Activated B cell treated with CpG ODN at 0.5 μM for 24 hours (primary cell): ENCODE data around the gene CELF3. TPM values are rescaled to one million over a fixed set of nuclear protein-coding genes. Genes with fewer than 3 reads are reported as not detected.
"Not testable (repeated sequence)": the region's sequence is repeated elsewhere in the genome, so short reads cannot be mapped to it uniquely, and the experiment has no call there.

Experiments used
- ATAC-seq: fragments of 200-7000 bp; cut with Tn5 transposase; one replicate; pipeline ENCODE4 v1.10.0; 2021; ENCODE audit warnings: low read depth, mild to moderate bottlenecking, moderate library complexity
- CTCF ChIA-PET: fragments of 350-600 bp; sonication (Branson Sonifier 250); formaldehyde crosslinking; loops from one replicate; lab custom pipeline; 2021; ENCODE audit warnings: antibody characterized with exemption; lab: Charles Lee
- POLR2A ChIA-PET: fragments of 350-600 bp; sonication (Branson Sonifier 250); formaldehyde crosslinking; loops from one replicate; lab custom pipeline; 2021; ENCODE audit warnings: antibody characterized with exemption; lab: Charles Lee
- DNase-seq: peaks from one replicate; pipeline ENCODE4 v3.0.0; 2022
- H3K27ac Mint-ChIP-seq: one replicate; pipeline ENCODE4 v1.8.0; 2020; ENCODE audit warnings: mixed read lengths
- H3K27me3 Mint-ChIP-seq: one replicate; pipeline ENCODE4 v1.8.0; 2021; ENCODE audit warnings: mixed read lengths
- H3K36me3 Mint-ChIP-seq: one replicate; pipeline ENCODE4 v1.8.0; 2021; ENCODE audit warnings: low read depth, mixed read lengths
- H3K4me1 Mint-ChIP-seq: one replicate; pipeline ENCODE4 v1.8.0; 2021; ENCODE audit warnings: mixed read lengths
- H3K4me3 Mint-ChIP-seq: one replicate; pipeline ENCODE4 v1.8.0; 2020; ENCODE audit warnings: mild to moderate bottlenecking, mixed read lengths
- H3K9me3 Mint-ChIP-seq: one replicate; pipeline ENCODE4 v1.8.0; 2020; ENCODE audit warnings: mixed read lengths
- intact Hi-C: fragments of 100-400 bp; cut with micrococcal nuclease; formaldehyde crosslinking; loops from one replicate; pipeline ENCODE4 v1.15.1; 2024
- total RNA-seq: library from RNA; stranded (reverse); gene quantifications from 2 replicates; pipeline ENCODE4 v1.2.3, GENCODE V29; 2022
- TF ChIP-seq, protein P1 (sequence below): fragments of 200-600 bp; IDR thresholded peaks from one replicate; pipeline ENCODE4 v1.8.0; 2022; ENCODE audit warnings: antibody characterized with exemption, mild to moderate bottlenecking

Gene CELF3
- total RNA-seq, 1 donor from 2014 or later = not detected

DNA sequence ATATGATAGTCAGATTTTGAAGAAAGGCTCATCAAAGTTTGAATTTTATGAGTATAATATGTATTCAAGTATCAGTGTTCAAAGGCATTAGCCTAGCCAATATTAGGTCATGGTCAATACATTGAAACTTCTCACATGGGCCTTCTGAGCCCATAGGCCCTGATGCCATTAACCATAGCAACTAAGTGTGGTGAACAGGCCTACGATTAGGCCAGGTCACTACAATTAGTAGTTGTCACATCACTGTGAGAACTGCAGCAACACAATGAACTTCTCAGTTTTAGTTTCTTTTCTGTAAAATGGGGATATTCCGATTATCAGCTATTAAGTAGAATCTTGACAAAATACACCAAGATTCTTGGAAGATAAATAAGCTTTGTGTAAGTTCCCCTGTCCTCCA lies 30.0 kb downstream of the CELF3 start:
- Mint-ChIP-seq H3K27ac (no peak overlapping the region), H3K36me3 (peaks cover 42% of the 10 kb centered on the region), H3K9me3 (no peaks in the 10 kb centered on the region), H3K4me3 (no peak overlapping the region), H3K27me3 (no peaks in the 10 kb centered on the region), H3K4me1 (peaks cover under 1% of the 10 kb centered on the region)
- DNase-seq (no peak), ATAC-seq (no peak)
- ChIA-PET POLR2A (no interaction called here), CTCF (no interaction called here)
- intact Hi-C loops = no loop called here
- TF ChIP-seq, protein P1, sequence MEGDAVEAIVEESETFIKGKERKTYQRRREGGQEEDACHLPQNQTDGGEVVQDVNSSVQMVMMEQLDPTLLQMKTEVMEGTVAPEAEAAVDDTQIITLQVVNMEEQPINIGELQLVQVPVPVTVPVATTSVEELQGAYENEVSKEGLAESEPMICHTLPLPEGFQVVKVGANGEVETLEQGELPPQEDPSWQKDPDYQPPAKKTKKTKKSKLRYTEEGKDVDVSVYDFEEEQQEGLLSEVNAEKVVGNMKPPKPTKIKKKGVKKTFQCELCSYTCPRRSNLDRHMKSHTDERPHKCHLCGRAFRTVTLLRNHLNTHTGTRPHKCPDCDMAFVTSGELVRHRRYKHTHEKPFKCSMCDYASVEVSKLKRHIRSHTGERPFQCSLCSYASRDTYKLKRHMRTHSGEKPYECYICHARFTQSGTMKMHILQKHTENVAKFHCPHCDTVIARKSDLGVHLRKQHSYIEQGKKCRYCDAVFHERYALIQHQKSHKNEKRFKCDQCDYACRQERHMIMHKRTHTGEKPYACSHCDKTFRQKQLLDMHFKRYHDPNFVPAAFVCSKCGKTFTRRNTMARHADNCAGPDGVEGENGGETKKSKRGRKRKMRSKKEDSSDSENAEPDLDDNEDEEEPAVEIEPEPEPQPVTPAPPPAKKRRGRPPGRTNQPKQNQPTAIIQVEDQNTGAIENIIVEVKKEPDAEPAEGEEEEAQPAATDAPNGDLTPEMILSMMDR = no peak

DNA sequence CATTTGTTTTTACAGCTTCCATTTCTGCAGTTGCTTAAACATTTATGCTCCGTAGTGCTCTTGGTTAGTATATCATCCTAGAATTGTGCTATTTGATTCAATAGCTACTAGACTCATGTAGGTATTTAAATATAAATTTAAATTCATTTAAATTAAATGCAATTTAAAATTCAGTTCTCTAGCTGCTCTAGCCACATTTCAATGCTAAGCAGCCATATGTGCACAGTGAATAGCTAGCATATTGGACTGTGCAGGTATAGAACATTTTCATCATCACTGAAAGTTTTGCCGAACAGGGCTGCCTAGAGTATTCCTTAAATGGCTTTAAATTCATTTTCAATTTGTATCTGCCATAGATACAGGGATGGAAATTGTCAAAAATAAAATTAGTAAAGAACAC lies 32.5 kb downstream of the CELF3 start:
- ChIA-PET CTCF (no interaction called here), POLR2A (no interaction called here)
- intact Hi-C loops = no loop called here
- Mint-ChIP-seq H3K27me3 (no peaks in the 10 kb centered on the region), H3K4me3 (no peak overlapping the region), H3K4me1 (peaks cover 2% of the 10 kb centered on the region), H3K36me3 (peaks cover 50% of the 10 kb centered on the region), H3K27ac (no peak overlapping the region), H3K9me3 (no peaks in the 10 kb centered on the region)
- ATAC-seq (no peak), DNase-seq (no peak)
- TF ChIP-seq, protein P1 = no peak

DNA sequence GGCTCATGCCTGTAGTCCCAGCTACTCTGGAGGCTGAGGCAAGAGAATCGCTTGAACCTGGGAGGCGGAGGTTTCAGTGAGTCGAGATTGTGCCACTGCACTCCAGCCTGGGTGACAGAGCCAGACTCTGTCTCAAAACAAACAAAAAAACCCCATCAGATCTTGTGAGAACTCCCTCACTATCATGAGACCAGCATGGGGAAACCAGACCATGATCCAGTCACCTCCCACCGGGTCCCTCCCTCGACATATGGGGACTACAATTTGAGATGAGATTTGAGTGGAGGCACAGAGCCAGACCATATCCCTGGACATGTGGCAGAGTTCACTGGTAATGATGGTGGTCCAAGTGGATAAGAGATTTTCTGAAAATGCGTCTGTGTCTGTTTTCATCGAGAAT lies 33.7 kb downstream of the CELF3 start:
- peaks cover 57% of the 10 kb centered on the region for H3K36me3 Mint-ChIP-seq
- H3K27ac Mint-ChIP-seq, CTCF ChIA-PET, H3K4me3 Mint-ChIP-seq, H3K9me3 Mint-ChIP-seq, H3K4me1 Mint-ChIP-seq, intact Hi-C loops, H3K27me3 Mint-ChIP-seq, ATAC-seq, POLR2A ChIA-PET, DNase-seq: not testable (repeated sequence)

DNA sequence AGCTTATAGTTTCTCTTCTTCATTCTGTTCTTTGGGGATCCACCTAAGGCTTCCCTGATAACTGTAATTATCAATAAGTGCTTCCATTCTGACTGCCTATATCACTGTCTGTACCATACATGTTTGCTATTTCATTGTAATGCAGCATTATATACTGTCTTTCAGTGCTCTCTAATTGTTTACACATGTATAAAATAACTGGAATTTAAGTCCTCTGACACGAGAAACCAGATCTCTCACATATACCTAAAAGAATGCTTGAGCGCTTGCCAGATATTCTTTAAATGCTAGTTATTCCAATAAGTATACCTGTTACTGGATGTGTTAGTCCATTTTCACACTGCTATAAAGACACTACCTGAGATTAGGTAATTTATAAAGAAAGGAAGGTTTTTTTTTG lies 34.7 kb downstream of the CELF3 start:
- intact Hi-C loops = no loop called here
- CTCF ChIA-PET = no interaction called here
- H3K36me3 Mint-ChIP-seq = peaks cover 50% of the 10 kb centered on the region
- TF ChIP-seq, protein P1 = no peak
- POLR2A ChIA-PET = no interaction called here
- no peaks in the 10 kb centered on the region for H3K27me3 Mint-ChIP-seq
- no peak for ATAC-seq
- no peak overlapping the region for H3K27ac Mint-ChIP-seq
- H3K4me3 Mint-ChIP-seq = no peak overlapping the region
- no peak for DNase-seq
- no peaks in the 10 kb centered on the region for H3K9me3 Mint-ChIP-seq
- H3K4me1 Mint-ChIP-seq = peaks cover 2% of the 10 kb centered on the region

DNA sequence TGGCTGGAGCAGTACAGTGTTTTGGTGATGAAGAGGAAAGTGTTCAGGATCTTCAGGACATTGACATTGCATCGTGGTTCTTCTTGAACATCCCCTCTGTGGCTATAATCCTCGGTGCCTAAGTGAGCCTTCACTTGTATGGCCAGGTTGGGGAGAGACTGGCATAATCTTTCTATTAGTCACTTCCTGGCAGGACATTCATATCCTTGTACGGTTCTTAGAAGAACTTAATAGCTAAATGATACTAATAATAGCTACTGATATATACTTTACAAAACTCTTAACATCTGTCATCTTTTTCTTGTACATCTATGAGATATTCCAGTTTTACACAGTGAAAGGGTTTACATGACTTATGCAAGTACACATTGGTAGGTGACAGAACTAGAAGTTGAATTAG lies 35.8 kb downstream of the CELF3 start:
- Mint-ChIP-seq H3K9me3 (no peaks in the 10 kb centered on the region), H3K27me3 (no peaks in the 10 kb centered on the region), H3K4me3 (no peak overlapping the region), H3K36me3 (peaks cover 45% of the 10 kb centered on the region), H3K4me1 (peaks cover 2% of the 10 kb centered on the region), H3K27ac (no peak overlapping the region)
- no peak for ATAC-seq
- TF ChIP-seq, protein P1 = no peak
- CTCF ChIA-PET = no interaction called here
- DNase-seq = no peak
- POLR2A ChIA-PET = no interaction called here
- intact Hi-C loops = no loop called here

DNA sequence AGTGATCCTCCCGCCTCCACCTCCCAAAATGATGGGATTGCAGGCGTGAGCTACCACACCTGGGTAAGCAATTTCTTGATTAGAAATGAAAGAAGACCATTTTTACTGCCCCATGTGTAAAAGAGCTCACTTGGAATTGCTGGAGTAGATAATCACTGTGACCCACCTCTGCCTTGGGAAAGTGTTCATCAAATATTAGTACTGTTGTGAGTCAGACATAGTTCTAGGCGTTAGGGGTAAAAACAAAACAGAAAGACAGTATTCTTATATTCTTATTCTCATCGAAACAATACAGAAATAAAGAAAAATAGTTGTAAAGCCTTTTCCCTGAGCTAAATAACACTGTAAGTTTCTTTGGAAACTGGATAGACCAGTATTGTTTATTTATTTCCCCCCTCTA lies 36.2 kb downstream of the CELF3 start:
- Mint-ChIP-seq H3K36me3 (peaks cover 42% of the 10 kb centered on the region), H3K27ac (no peak overlapping the region), H3K4me3 (no peak overlapping the region), H3K27me3 (no peaks in the 10 kb centered on the region), H3K4me1 (peaks cover 2% of the 10 kb centered on the region), H3K9me3 (no peaks in the 10 kb centered on the region)
- DNase-seq = no peak
- ChIA-PET CTCF (no interaction called here), POLR2A (no interaction called here)
- no peak for ATAC-seq
- intact Hi-C loops = no loop called here
- TF ChIP-seq, protein P1 = no peak
